ENCODE data around the gene CCDC88C.

DNA sequence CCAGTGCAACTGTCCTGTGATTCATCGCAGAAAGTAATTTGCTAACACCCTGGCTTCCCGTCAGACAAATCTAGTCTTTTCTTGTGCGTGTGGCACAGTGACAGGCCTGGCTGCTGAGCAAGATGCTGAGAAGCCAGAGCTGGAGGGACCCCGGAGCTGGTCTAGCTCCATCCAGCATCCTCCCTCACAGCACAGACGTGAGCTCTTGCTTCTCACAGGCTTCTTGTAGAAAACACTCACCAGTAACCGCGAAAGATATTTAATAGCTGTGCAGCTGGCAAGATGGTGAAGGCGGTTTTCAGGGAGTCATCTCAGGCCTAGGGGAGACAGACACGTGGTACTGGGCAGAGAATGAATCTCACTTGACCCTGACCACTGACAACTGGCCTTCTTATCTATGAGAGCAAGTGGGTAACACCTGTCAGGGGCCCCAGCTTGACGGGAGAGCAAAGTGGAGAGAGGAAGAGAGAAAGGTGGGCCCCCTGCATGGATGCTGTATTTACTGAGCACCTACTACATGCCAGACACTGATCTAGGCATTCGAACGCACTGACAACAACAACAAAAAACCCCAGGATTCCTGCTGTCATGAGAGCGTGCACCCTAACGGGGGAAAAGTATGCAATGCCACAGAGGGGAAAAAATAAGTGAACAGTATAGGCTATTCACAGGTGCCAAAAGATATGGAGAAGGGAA lies 63.3 kb downstream of the CCDC88C start:
- TF ChIP-seq, protein P1, sequence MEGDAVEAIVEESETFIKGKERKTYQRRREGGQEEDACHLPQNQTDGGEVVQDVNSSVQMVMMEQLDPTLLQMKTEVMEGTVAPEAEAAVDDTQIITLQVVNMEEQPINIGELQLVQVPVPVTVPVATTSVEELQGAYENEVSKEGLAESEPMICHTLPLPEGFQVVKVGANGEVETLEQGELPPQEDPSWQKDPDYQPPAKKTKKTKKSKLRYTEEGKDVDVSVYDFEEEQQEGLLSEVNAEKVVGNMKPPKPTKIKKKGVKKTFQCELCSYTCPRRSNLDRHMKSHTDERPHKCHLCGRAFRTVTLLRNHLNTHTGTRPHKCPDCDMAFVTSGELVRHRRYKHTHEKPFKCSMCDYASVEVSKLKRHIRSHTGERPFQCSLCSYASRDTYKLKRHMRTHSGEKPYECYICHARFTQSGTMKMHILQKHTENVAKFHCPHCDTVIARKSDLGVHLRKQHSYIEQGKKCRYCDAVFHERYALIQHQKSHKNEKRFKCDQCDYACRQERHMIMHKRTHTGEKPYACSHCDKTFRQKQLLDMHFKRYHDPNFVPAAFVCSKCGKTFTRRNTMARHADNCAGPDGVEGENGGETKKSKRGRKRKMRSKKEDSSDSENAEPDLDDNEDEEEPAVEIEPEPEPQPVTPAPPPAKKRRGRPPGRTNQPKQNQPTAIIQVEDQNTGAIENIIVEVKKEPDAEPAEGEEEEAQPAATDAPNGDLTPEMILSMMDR (IDR thresholded peaks at IDR 0.05) = no peak
- TF ChIP-seq EP300 (IDR thresholded peaks at IDR 0.05) (no peak), POLR2A (IDR thresholded peaks at IDR 0.05) (no peak), POLR2AphosphoS5 (IDR thresholded peaks at IDR 0.05) (no peak)

All from upper lobe of left lung (tissue), 4 donors.